Cerebellar nuclear complex (tissue), 1 donor: ENCODE data around the gene PRRT3.

Experiments
- DNase-seq, 2 experiments: peaks; one replicate each; lab custom pipeline; 2025; lab: John Stamatoyannopoulos, UW

Gene PRRT3

GRCh38 chr3:9951962-9952805, at the start of gene PRRT3:
Gene PRRT3 (minus strand): TSS chr3:9952408. CDS start chr3:9950115, 2,293 bp downstream.
- DNase-seq: no peak

- no peak for DNase-seq
These were observed 48.5 kb upstream of the PRRT3 start for GRCh38 chr3:10000686-10001085.

GRCh38 chr3:9994086-9994844, 42.1 kb upstream of the PRRT3 start:
- no peak for DNase-seq

- no peak for DNase-seq
These were observed 34.1 kb upstream of the PRRT3 start for GRCh38 chr3:9986230-9986725.

GRCh38 chr3:9980251-9980650, 28.0 kb upstream of the PRRT3 start:
- no peak for DNase-seq

GRCh38 chr3:9978710-9979305, 26.6 kb upstream of the PRRT3 start:
- no peak for DNase-seq

- DNase-seq: no peak
These were observed 24.8 kb upstream of the PRRT3 start for GRCh38 chr3:9976721-9977709.

GRCh38 chr3:9970020-9970652, 17.9 kb upstream of the PRRT3 start:
- no peak for DNase-seq

- DNase-seq: no peak
These were observed 17.4 kb upstream of the PRRT3 start for GRCh38 chr3:9969632-9970019.

- no peak for DNase-seq
These were observed 14.6 kb upstream of the PRRT3 start for GRCh38 chr3:9966841-9967240.

- DNase-seq: no peak
These were observed 13.1 kb upstream of the PRRT3 start for GRCh38 chr3:9965200-9965875.

GRCh38 chr3:9957214-9957613, 5.0 kb upstream of the PRRT3 start:
- no peak for DNase-seq

- no peak for DNase-seq
These were observed 3.6 kb upstream of the PRRT3 start for GRCh38 chr3:9955611-9956352.

GRCh38 chr3:9955067-9955502, 2.9 kb upstream of the PRRT3 start:
- DNase-seq: no peak

- no peak for DNase-seq
These were observed 628 bp downstream of the PRRT3 start for GRCh38 chr3:9951598-9951961.

GRCh38 chr3:9951126-9951525, 1.1 kb downstream of the PRRT3 start:
- DNase-seq: no peak

- DNase-seq: no peak
These were observed 2.6 kb downstream of the PRRT3 start for GRCh38 chr3:9949626-9950025.

- DNase-seq: no peak
These were observed 3.1 kb downstream of the PRRT3 start for GRCh38 chr3:9949115-9949514.

GRCh38 chr3:9948586-9948985, 3.6 kb downstream of the PRRT3 start:
- DNase-seq: no peak
